ENCODE results near the gene PHKG2.

PHKG2 gene

GRCh38 chr16:30728321-30728720 is 19.9 kb upstream of the PHKG2 start:
- Histone ChIP-seq H3K4me1 (ENCODE audit: insufficient read depth, insufficient read length) (no peaks in the 10 kb centered on the region), H3K36me3 (ENCODE audit: insufficient read depth, insufficient read length, low read length) (peaks cover 88% of the 10 kb centered on the region), H3K9me3 (ENCODE audit: insufficient read depth, low read length) (no peaks in the 10 kb centered on the region), H3K4me3 (ENCODE audit: insufficient read length, low read depth) (no peak overlapping the region), H3K9ac (ENCODE audit: insufficient read length, low read depth) (no peak overlapping the region), H3K27me3 (ENCODE audit: insufficient read depth, insufficient read length) (no peaks in the 10 kb centered on the region)
- TF ChIP-seq ZNF274 (IDR thresholded peaks at IDR 0.05; ENCODE audit: low read depth, low read length) (no peak), SUZ12 (IDR thresholded peaks at IDR 0.05; ENCODE audit: extremely low read depth, insufficient read depth, insufficient read length) (no peak), YY1 (IDR thresholded peaks at IDR 0.05; ENCODE audit: insufficient read depth, insufficient read length) (no peak)
- no peak for DNase-seq (ENCODE audit: low read depth, low spot score)

- no peak for TF ChIP-seq SUZ12 (IDR thresholded peaks at IDR 0.05; ENCODE audit: extremely low read depth, insufficient read depth, insufficient read length)
- Histone ChIP-seq H3K36me3 (ENCODE audit: insufficient read depth, insufficient read length, low read length) (peaks cover 87% of the 10 kb centered on the region), H3K4me3 (ENCODE audit: insufficient read length, low read depth) (no peak overlapping the region), H3K9ac (ENCODE audit: insufficient read length, low read depth) (no peak overlapping the region), H3K27me3 (ENCODE audit: insufficient read depth, insufficient read length) (no peaks in the 10 kb centered on the region), H3K4me1 (ENCODE audit: insufficient read depth, insufficient read length) (no peaks in the 10 kb centered on the region), H3K9me3 (ENCODE audit: insufficient read depth, low read length) (no peaks in the 10 kb centered on the region)
- no peak for DNase-seq (ENCODE audit: low read depth, low spot score)
Measured at GRCh38 chr16:30728899-30729672, 19.1 kb upstream of the PHKG2 start.

GRCh38 chr16:30731411-30731810 is 16.8 kb upstream of the PHKG2 start:
- TF ChIP-seq SUZ12 (IDR thresholded peaks at IDR 0.05; ENCODE audit: extremely low read depth, insufficient read depth, insufficient read length) (no peak), YY1 (IDR thresholded peaks at IDR 0.05; ENCODE audit: insufficient read depth, insufficient read length) (no peak), ZNF274 (IDR thresholded peaks at IDR 0.05; ENCODE audit: low read depth, low read length) (no peak)
- Histone ChIP-seq H3K4me1 (ENCODE audit: insufficient read depth, insufficient read length) (no peaks in the 10 kb centered on the region), H3K36me3 (ENCODE audit: insufficient read depth, insufficient read length, low read length) (peaks cover 84% of the 10 kb centered on the region), H3K9ac (ENCODE audit: insufficient read length, low read depth) (no peak overlapping the region), H3K27me3 (ENCODE audit: insufficient read depth, insufficient read length) (no peaks in the 10 kb centered on the region), H3K4me3 (ENCODE audit: insufficient read length, low read depth) (no peak overlapping the region), H3K9me3 (ENCODE audit: insufficient read depth, low read length) (no peaks in the 10 kb centered on the region)
- no peak for DNase-seq (ENCODE audit: low read depth, low spot score)

- no peak overlapping the region for H3K9ac ChIP-seq (ENCODE audit: insufficient read length, low read depth)
- no peaks in the 10 kb centered on the region for H3K9me3 ChIP-seq (ENCODE audit: insufficient read depth, low read length)
- peaks cover 17% of the 10 kb centered on the region for H3K4me1 ChIP-seq (ENCODE audit: insufficient read depth, insufficient read length)
- TF ChIP-seq ZNF274 (IDR thresholded peaks at IDR 0.05; ENCODE audit: low read depth, low read length) (no peak), SUZ12 (IDR thresholded peaks at IDR 0.05; ENCODE audit: extremely low read depth, insufficient read depth, insufficient read length) (no peak), YY1 (IDR thresholded peaks at IDR 0.05; ENCODE audit: insufficient read depth, insufficient read length) (no peak)
- no peak overlapping the region for H3K4me3 ChIP-seq (ENCODE audit: insufficient read length, low read depth)
- no peak for DNase-seq (ENCODE audit: low read depth, low spot score)
- peaks cover 88% of the 10 kb centered on the region for H3K36me3 ChIP-seq (ENCODE audit: insufficient read depth, insufficient read length, low read length)
- no peaks in the 10 kb centered on the region for H3K27me3 ChIP-seq (ENCODE audit: insufficient read depth, insufficient read length)
Measured at GRCh38 chr16:30736995-30737793, 11.0 kb upstream of the PHKG2 start.

- no peak for TF ChIP-seq YY1 (IDR thresholded peaks at IDR 0.05; ENCODE audit: insufficient read depth, insufficient read length)
- TF ChIP-seq SUZ12 (IDR thresholded peaks at IDR 0.05; ENCODE audit: extremely low read depth, insufficient read depth, insufficient read length): no peak
- no peak for TF ChIP-seq ZNF274 (IDR thresholded peaks at IDR 0.05; ENCODE audit: low read depth, low read length)
- no peak overlapping the region for H3K4me3 ChIP-seq (ENCODE audit: insufficient read length, low read depth)
- no peaks in the 10 kb centered on the region for H3K9me3 ChIP-seq (ENCODE audit: insufficient read depth, low read length)
- no peak for DNase-seq (ENCODE audit: low read depth, low spot score)
- no peak overlapping the region for H3K9ac ChIP-seq (ENCODE audit: insufficient read length, low read depth)
- peaks cover 88% of the 10 kb centered on the region for H3K36me3 ChIP-seq (ENCODE audit: insufficient read depth, insufficient read length, low read length)
- H3K4me1 ChIP-seq (ENCODE audit: insufficient read depth, insufficient read length): peaks cover 17% of the 10 kb centered on the region
- no peaks in the 10 kb centered on the region for H3K27me3 ChIP-seq (ENCODE audit: insufficient read depth, insufficient read length)
Measured at GRCh38 chr16:30737794-30738648, 10.2 kb upstream of the PHKG2 start.

GRCh38 chr16:30738984-30739951 is 9.0 kb upstream of the PHKG2 start:
- no peaks in the 10 kb centered on the region for H3K27me3 ChIP-seq (ENCODE audit: insufficient read depth, insufficient read length)
- peaks cover 88% of the 10 kb centered on the region for H3K36me3 ChIP-seq (ENCODE audit: insufficient read depth, insufficient read length, low read length)

More at GRCh38 chr16:30738984-30739951, 9.0 kb upstream of the PHKG2 start:
- Histone ChIP-seq H3K9ac (ENCODE audit: insufficient read length, low read depth) (no peak overlapping the region), H3K4me1 (ENCODE audit: insufficient read depth, insufficient read length) (peaks cover 17% of the 10 kb centered on the region), H3K9me3 (ENCODE audit: insufficient read depth, low read length) (no peaks in the 10 kb centered on the region), H3K4me3 (ENCODE audit: insufficient read length, low read depth) (no peak overlapping the region)
- no peak for DNase-seq (ENCODE audit: low read depth, low spot score)
- TF ChIP-seq YY1 (IDR thresholded peaks at IDR 0.05; ENCODE audit: insufficient read depth, insufficient read length) (no peak), SUZ12 (IDR thresholded peaks at IDR 0.05; ENCODE audit: extremely low read depth, insufficient read depth, insufficient read length) (no peak), ZNF274 (IDR thresholded peaks at IDR 0.05; ENCODE audit: low read depth, low read length) (no peak)

Measured in NT2/D1 (cell line).